GM21529 (cell line): ENCODE results near the gene CIBAR2.

Experiments used
- ATAC-seq: cut with Tn5 transposase; IDR thresholded peaks from one replicate; pipeline ENCODE4 v1.9.1; 2021; ENCODE audit not compliant: unreplicated experiment

The CIBAR2 gene

DNA sequence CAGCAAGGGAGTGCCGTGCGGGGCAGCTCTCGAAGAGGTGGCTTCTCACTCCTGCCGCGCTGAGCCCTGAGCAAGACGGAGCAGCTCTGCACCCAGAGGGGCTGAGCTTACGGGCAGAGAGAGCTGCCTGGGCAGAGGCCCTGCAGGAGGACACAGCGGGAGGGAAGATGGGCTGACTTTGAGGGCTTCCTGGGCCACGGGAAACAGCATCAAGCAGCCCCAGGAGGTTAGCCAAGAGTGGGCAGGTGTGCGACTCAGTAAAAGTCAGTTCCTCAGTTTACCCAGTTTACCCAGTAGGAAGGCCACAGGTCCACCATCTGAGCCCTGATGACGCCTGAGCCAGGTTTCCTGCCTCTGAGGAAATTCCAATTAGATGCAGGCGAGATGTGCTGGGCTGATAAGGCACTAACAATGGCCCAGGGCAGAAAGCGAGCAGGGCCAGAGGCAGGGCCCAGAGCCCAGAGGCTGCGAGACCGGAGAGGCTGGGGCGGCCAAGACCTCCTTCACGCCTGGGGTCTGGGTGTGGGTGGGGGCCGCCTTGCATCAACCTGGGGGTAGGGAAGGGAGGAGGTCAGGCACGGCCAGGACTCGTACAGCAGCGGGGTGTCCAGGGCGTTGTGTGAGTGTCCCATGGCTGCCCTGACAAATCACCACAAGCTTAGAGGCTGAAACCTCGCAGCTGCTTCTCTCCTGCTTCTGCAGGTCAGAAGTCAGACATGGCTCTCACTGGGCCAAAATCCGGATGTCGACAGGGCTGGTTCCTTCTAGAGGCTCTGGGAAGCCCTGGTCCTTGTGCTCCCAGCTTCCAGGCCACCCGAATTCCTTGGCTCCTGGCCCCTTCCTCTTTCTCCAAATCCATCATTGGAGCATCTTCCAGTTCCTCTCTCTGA is 32.0 kb upstream of the CIBAR2 start:
- no peak for ATAC-seq

DNA sequence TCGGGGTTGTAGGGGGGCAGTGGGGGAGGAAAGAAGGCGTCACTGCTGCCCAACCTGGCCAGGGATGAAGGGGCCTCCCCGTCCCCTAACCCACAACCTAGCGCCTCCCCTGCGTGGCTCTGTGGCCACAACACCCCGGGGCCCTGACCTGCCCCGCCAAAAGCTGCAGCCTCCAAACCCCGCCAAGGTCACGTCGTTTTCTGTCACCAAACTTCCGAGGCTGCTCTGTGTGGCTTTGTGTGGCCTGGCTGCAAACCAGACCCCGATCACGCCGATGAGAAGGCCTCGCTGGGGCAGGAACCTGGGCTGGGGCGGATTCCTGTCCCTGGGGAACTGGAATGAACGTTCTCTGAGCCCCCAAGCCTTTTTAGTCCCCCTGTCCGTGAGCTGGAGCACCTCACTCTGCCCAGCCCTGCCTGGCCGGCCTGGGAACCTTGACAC is 30.5 kb upstream of the CIBAR2 start:
- ATAC-seq, result no peak

DNA sequence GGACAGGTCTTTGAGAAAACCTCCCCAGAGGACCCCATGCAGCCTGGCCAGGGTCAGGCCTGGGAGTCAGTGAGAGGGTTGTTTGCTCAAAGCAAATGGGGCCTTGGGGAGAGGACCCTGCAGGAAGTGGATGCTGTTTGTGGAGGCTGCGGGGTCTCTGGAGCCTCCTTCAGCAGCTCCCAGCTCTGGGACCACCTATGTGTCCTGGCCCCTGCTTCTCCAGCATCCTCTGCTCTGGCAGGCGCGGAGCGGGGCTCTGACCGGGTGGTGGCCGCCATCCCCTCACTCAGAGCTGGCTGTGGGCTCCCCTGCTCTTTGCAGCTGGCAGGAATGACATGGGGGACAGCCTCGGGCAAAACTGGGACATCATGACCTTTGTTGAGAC is 29.8 kb upstream of the CIBAR2 start:
- ATAC-seq, result no peak

DNA sequence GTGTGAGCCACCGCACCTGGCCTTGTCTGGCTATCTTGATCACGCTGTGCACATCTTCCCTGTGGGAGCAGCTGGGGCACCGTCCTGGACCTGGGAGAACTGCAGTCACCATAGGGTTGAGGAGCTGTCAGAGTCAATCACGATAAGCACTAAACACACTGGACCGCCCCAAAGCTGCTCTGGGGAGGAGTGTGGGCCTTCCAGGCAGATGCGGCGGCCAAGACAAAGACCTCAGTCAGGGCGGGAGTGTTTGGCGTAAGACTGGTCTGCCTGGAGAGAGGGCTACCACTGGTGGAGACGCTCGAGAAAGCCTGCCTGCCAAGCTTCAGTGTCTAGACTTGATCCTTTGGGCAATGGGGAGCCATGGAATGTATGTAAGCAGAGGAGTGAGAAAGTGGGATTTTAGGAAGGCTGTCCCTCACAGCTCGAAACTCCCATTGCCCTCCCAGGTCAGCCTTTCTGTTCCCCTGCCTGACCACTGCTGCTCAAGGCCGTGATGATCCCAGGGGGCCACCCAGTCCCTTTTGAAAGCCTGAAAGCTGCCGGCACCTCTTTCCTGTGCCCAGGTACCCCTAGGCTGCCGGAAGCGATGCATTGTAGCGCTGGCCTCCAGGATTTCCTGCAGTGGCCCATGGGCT is 29.3 kb upstream of the CIBAR2 start:
- ATAC-seq, result no peak

DNA sequence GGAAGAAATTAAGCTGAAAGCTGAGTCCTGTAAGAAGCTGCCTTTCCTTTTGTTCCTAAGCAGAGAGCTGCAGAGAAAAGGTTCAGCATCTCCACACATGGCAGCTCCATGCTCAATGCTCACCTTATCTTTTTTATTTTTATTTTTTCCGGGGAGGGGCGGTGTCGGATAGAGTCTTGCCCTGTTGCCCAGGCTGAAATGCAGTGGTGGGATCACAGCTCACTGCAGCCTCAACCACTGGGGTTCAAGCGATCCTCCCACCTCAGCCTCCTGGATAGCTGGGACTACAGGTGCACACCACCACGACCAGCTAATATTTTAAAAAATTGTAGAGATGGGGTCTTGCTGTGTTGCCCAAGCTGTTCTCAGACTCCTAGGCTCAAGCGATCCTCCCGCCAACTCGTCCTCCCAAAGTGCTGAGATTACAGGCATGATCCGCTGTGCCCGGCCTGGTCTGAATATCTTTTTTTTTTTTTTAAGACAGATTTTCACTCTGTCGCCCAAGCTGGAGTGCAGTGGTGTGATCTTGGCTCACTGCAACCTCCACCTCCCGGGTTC is 28.3 kb upstream of the CIBAR2 start:
- no peak for ATAC-seq

DNA sequence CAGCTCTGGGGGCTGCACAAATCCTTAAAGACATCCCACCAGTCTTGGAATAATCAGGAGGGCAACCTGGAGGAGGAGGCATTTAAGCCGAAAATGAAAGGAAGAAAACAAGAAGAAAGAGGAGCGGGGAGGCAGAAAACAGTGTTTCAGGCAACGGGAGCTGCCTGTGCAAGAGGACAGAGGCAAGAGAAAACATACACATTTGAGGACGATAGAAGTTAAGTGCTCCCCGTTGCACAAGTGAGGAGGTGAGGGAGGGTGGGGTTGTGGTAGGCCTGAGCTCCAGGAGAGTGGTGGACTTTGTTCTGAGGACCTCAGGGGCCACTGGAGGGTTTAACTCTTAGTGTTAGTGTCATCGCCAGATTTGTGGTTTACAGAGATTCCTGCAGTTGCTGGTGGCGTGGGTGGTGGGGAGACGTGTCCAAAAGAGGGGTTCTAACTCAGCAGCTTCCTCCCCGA is 27.6 kb upstream of the CIBAR2 start:
- no peak for ATAC-seq

DNA sequence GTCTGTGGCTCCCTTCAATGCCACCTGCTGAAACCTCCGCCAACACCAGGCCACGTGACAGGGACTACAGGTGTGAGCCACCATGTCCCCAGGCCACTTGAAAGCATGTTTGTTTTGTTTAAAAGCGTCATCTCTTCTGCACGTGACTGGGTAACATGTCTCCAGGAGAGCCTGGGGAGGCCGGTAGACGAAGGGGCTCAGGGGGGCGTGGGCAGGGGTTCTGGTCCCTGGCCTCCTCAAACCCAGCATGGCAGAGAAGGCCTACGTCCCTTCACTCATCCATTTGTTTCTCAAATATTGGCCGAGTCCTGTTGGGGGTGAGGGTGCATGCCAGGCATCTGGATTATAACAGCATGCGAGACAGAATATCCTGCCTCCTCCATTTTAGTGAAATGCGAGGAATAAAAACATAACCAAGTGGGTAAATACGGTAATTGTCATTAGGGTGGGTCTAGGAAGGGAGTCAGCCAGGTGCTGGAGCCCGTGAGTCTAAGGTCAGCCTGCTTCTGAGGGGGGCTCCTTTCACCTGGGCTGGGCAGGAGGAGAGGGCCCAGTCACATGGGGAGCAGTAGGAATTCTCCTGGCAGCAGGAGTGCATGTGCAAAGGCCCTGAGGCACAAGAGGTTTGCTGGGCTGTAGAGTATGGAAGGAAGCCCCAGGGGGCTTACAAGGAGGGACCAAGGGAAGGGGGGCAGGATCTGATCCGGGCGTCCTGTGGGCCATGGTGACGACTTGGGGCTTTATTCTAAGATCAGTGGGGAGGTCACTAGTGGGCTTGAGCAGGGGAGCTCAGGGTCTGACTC is 26.8 kb upstream of the CIBAR2 start:
- ATAC-seq, result no peak

DNA sequence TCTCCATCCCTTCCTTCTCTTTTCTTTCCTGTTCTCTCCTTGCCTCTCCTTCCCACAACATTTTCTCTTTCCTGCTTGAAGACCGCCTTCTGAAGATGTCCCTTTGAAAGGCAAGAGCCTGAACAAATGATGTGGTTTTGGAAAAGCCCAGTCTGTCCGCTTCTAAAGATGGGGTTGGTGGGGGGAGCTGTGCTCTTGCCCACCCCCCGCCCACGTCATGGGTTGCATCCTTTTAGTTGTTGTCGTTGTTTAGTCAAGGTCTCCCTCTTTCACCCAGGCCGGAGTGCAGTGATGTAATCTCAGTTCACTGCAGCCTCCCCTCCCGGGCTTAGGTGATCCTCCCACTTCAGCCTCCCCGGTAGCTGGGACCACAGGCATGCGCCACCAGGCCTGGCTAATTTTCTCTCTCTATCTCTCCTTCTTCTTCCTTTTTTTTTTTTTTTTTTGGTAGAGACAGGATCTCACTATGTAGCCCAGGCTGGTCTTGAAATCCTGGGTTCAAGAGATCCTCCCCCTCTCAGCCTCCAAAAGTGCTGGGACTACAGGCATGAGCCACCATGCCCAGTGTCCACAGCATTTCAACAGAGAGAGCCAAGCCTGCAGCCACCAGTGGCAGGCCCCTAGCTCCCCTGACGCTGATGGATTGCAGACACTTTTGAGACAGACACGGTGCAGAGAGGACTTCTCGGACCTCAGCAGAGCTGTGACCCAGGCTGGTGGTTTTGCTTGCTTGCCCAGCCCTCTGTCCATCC is 26.0 kb upstream of the CIBAR2 start:
- no peak for ATAC-seq

DNA sequence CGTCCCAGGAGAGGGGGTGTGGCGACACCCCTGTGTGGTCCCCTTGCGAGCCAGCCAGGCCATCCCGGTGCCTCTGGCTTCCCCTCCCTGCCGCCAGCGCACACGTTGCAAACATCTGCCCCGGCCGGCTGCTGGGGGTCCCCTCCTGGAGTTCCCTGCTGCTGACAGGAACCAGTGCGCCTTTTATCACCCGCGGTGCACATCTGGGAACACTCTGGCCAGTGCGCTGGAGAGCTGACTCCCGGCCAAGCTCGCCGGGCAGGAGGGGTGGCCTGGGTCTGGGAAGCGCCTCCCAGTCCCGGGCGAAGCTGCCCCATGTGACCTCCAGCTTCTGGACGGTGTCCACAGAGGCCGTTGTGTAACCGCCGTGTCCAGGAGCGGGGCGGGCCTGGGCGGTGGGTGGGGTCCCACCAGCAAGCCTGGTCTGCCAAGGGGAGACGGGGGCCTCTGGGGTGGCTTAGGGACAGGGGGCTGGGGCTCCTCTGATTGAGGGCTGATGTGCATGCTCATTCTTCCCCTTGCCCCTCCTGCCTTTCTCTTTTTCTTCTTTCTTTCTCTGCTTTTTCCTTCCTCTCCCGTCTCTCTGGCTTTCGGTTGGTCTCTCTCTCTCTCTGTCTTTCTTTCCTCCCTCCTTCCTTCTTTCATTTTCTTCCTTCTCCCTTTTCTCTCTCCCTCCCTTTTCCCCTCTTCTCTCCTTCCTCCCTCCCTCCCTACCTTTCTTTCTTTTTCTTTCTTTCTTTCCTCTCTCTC is 25.2 kb upstream of the CIBAR2 start:
- no peak for ATAC-seq

DNA sequence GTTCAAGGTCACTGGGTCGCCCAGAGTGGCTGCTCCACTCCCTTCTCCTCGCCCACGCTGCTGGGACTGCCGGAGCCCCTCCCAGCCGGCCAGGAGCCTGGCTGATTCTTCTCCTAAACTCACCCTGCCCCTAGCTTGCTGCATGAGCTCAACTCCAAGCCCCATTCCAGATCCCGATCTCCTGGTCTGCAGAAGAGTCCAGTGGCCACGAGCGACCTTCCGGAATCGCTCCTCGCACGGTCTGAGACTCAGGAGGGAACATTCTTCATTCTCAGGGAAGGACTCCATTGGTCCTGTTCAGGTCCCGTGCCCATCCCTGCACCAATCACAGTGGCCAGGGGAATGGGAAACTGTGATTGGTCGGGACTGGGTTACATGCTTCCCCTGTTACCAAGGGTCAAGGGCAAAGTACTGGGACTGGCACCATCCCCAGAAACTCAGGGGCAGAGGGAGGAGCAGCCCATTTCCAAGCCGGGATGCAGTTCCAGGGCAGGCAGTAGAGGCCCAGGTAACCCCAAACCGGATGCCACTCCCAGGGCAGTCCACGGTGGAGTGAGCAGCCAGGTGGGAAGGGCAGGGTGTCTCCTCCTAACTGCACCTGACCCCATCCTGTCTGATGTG is 24.5 kb upstream of the CIBAR2 start:
- no peak for ATAC-seq

DNA sequence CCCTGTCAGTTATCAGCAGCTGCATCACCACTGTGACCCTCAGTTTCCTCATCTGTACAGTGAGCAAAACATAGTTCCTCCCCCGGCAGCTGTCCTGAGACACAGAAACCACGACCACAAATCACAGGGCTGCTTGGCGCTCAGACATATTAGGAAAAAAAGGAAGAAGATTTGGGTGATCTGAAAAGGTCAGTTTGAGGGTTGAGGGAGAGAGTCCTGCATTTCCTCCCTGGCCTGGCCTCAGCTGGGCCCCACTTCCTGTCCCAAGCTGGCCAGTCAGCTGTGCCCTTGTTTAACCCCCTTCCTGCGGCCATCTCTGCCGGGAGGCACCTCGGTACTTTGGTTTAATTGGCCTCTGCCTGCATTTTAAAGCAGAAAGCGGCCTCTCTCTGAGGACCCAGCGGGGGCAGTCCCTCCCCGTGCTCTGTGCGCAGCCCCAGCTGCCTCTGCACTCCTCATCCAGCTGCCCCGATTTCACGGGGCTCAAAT is 24.0 kb upstream of the CIBAR2 start:
- no peak for ATAC-seq

DNA sequence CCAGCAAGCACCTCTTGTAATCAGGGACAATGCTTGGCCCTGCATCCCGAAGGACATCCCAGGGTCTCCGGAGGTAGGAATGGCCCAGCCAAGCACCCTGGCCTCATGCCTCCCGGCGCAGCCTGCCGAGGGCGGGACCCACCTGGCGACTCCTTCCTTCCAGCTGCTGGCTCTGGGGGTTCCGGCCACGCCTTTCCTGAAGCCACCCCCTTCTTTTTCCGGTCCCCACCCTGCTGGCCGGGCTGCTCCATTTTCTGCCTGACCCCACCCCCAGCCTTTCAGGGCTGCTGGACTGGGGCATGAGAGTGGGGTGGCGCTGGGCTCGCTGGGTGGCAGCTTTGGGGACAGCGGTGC is 22.5 kb upstream of the CIBAR2 start:
- no peak for ATAC-seq

DNA sequence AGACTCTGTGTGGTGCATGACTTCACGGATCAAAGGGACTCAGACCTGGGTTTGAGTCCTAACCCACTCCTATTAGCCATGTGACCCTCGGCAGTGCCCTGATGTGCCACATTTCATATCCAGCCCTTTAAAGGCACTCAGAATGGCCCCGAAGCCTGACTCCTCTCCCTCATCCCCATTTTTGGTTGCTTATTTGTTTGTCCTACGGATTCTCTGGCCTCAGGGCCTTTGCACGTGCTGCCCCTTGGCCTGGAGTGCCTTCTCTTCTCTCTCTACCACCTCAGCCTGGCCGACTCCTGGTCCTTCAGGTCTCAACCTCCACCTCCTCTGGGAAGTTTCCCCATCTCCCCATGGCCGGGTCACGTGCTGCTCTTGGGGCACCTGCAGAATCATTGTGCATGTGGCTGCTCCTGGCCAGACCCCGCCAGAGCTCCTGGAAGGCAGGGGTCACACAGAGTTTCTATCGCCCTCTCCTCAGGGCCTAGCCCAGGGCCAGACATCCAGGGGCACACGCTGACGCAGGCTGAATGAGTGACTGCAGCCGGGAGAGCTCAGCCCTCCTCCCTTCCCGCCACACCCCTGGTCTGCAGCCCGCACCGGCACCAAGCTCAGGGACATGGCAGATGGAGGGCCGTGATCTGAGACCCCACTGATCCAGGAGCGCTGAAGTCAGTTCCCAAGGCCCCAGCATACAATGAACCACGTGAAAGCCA is 22.0 kb upstream of the CIBAR2 start:
- no peak for ATAC-seq

DNA sequence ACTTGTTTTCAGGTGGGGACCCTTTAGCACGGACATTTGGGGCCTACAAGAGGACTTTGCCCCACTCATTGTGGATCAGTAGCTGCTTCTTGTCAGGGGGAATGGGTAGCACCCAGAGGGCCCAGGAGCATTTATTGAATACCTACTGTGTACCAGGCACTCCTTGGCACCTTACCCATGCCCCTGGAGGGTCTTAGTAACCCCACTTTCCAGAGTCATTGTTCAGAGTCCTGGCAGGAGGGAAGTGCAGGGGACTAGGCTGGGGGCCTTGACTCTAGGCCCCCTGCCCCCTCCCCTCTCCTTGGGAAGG is 21.0 kb upstream of the CIBAR2 start:
- no peak for ATAC-seq

DNA sequence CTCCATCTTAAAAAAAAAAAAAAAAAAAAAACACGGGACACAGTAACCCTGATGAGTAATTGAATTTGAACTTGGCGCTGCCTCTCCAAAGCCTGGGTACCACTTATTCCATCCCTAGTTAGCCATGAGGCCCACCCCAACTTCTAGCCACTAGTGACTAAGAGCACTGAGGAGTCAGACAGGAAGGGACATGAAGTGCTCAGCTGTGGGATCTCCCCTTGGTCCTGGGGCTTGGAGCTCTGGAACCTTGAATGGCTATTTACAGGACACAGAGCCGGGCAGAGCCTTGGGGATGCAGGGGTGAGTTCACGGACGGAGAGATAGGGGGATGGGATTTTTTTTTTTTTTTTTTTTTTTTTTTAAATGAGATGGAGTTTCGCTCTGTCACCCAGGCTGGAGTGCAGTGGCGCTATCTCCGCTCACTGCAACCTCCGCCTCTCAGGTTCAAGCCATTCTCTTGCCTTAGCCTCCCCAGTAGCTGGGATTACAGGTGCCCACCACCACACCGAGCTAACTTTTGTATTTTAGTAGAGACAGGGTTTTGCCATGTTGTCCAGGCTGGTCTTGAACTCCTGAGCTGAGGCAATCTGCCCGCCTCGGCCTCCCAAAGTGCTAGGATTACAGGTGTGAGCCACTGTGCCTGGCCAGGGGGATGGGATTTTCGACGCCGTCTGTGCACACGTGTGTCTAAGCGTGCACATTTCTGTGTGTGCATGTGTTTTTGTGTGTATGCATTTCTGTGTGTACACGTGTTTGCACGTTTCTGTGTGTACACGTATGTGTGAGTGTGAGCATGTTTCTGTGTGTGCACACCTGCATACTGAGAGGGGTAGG is 20.4 kb upstream of the CIBAR2 start:
- ATAC-seq, result no peak

DNA sequence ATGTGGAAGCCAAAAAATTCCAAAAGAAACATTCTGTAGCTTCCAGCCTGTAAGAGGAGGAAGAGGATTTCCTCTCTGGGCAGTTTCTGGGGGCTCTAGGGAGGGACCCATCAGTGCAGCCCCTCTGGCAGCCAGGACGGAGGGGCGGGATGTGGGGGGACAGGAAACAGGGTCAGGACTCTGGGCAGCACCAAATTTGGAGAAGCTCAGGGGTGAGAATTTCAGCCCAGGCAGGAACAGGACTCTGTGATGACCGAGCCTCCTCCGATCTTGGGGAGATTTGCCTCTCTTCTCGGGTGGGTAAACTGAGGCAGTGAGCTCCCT is 18.4 kb upstream of the CIBAR2 start:
- no peak for ATAC-seq

DNA sequence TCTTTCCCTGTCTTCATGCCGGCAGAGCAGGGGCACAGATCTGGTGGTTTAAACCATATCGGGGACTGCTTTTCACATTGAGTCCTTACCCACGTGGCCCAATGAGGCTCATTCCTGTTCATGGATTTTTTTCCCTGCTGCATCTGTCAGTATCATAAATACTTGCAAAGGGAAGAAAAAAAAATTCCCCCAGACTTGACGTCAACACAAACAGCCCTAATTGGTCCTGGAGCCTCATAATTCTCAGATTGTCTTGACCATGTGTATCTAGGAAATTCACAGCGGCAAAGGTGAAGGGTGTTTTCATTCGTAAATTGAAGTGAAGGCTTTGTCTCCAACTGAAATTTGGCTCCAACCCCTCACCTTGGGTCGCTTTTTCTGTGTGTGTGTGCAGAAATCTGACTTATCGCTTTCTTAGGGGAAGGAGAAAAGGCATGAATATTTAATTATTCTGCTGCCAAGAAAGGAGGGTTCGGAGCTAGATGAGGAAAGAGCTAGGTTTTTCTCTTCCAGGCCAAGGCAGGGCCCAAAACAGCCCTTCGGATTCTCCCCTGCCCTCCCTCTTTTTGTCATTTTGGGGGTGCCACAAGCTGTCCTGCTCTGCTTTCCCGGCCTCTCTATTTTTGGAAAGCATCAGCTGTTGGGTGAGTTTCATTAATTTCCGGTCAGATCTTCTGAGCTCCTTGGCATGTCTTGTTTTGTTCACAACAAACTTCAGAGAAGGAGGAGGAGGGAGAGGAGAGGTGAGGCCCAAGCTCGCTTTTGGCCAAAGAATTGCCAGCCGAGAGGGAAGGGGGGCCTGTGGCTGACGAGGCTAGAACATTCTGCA is 17.8 kb upstream of the CIBAR2 start:
- ATAC-seq, result no peak
